G401 (cell line): ENCODE results near the gene TTR. TPM values are rescaled to one million over a fixed set of nuclear protein-coding genes. Genes with fewer than 3 reads are reported as not detected.

Experiments
- DNase-seq: peaks from one replicate; pipeline ENCODE4 v3.0.0-alpha.2; 2015; ENCODE audit warnings: low spot score
- in situ Hi-C: cut with HindIII; loops from 2 replicates; pipeline ENCODE4 v1.10.0; 2016; ENCODE audit warnings: low sequenced_read_pairs, mixed read lengths
- total RNA-seq: library from RNA; depleted of rRNA; stranded (reverse); fragments of >200 nt; shearing (Covaris generic); gene quantifications from 2 replicates; pipeline ENCODE4 v1.2.3, GENCODE V29; 2014; rRNA removed

The TTR gene
- total RNA-seq, 1 experiment from 2014 or later: not detected

DNA sequence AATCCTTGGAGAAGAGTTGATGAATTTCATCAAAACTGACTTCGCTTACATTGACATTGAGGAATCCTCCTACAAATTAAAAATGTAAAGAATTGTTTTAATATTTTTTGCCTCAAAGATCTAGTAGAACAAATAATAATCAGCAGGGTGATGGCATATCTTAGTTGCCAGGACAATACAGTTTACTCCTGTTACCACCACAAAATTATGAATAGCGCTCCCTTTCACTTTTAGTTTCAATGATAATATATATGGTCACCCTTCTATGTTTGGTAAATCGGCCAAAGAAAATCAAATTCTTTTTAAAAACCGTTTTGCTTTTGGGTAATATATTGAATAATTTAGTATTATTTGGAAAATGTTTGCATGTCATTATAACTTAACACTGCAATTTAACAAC, 53.7 kb downstream of the TTR start:
- no peak for DNase-seq
- in situ Hi-C loops: no loop called here

DNA sequence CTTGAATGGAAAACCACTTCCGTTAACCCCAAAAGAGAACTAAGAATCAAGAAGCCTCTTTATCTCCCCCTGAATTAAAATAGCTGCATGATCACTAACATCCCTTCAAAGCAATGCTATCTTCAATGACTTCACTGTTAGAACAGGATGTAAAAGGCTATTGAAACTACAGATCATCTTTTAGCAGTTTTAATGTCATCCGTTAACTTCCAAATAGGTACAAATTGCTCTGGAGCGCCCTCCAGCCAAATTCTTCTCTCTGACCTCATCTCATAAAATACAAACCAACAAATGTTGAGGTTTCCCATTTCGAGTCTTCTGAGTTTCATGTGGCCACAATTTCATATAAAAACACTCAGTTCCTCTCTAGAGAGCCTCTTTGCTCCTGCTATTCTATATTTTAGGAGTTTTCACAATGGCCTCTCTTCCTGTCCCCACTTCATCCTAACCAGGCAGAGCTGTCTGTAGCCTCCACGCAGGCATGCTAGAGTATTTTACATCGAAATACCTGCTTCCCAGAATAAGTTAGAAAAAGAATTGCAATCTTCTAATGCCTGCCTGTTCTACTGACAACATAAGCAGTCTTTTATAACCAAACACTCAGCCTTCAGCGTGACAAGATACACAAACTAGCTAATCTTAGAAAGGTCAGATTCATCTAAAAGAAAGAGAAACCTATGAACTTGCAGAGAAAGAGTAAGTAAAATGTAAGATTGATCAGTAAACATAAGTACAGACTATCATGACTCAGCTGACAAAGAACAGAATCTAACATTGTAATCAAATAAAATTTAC, 54.9 kb downstream of the TTR start:
- in situ Hi-C loops: no loop called here
- peak; percentile 19 for DNase-seq

DNA sequence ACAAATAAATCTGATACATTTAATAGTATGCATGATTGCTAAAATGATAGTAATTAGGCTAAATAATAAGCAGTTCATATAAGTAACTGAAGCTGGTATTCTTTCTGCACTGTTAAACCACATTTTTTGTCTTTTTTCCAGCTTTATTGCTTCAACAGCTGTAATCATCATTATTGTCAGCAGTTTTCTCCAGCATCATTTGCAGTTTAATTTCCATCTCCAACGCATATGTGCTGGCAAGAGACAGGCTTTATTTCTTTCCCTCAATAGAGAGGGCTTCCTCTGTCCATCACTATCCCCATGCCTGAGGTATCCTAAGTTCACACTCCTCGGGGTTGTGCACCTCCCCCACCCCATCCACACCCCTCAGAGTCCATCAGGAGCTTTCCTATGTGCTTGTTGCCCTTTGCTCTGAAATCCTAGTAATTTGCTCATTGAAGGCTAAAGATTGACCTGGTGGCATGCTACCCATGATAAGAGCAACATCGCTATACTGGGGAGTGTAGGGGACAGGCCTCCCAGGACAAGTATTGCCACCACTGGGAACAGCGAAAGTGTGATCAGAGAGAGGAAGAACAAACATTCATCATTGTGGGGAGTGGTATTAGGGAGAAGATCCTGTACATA, 55.6 kb downstream of the TTR start:
- no peak for DNase-seq
- in situ Hi-C loops: no loop called here

Other genes with a start within 250 kb of the TTR start
- gene DSG4, start 215.1 kb upstream of the TTR start, total RNA-seq: not detected in 2 replicates
- gene DSG3, start 144.1 kb upstream of the TTR start, total RNA-seq: not detected in 2 replicates
- 1.4 TPM in 1 of 2 replicates, not detected in the other for gene DSG2, start 93.7 kb upstream of the TTR start, total RNA-seq
- gene B4GALT6, start 92.7 kb downstream of the TTR start, total RNA-seq: 0.75 TPM in 1 of 2 replicates, not detected in the other
- gene SLC25A52, start 169.0 kb downstream of the TTR start, total RNA-seq: not detected in 2 replicates